MCF 10A (cell line): ENCODE results near the gene AQP5. TPM values are rescaled to one million over a fixed set of nuclear protein-coding genes. Genes with fewer than 3 reads are reported as not detected.

Experiments used
- Bru-seq: library from RNA; stranded (reverse); fragments of 400-500 nt; gene quantifications from one replicate; lab custom pipeline; 2021; lab: Mats Ljungman, UMichigan
- BruChase-seq, 2 experiments: library from RNA; stranded (reverse); fragments of 400-500 nt; gene quantifications; one replicate each; lab custom pipeline; 2021; lab: Mats Ljungman, UMichigan
- BruUV-seq: library from RNA; stranded (reverse); fragments of 400-500 nt; replicated peaks from 2 replicates; lab custom pipeline; 2021; lab: Mats Ljungman, UMichigan
- CTCF ChIA-PET: fragments of 300-600 bp; sonication (Branson Sonifier 250); formaldehyde crosslinking; extraction: SDS; loops from one replicate; lab custom pipeline; 2021; ENCODE audit warnings: antibody characterized with exemption, inconsistent platforms; lab: Yijun Ruan, JAX
- POLR2A ChIA-PET: fragments of 300-600, 350-650 bp; sonication (Branson Sonifier 250); formaldehyde crosslinking; extraction: SDS; loops from one replicate; lab custom pipeline; 2020; ENCODE audit warnings: antibody characterized with exemption, inconsistent platforms; lab: Yijun Ruan, JAX
- DNase-seq: peaks from one replicate; pipeline ENCODE4 v3.0.0-alpha.2; 2018; ENCODE audit not compliant: unreplicated experiment
- H3K27ac Mint-ChIP-seq: one replicate; pipeline ENCODE4 v1.8.0; 2022; ENCODE audit warnings: mild to moderate bottlenecking, low read depth, mixed read lengths; ENCODE audit not compliant: unreplicated experiment
- H3K27me3 Mint-ChIP-seq: one replicate; pipeline ENCODE4 v1.8.0; 2022; ENCODE audit warnings: mixed read lengths; ENCODE audit not compliant: insufficient read depth, unreplicated experiment
- H3K36me3 Mint-ChIP-seq: one replicate; pipeline ENCODE4 v1.8.0; 2022; ENCODE audit warnings: mild to moderate bottlenecking, moderate library complexity, mixed read lengths; ENCODE audit not compliant: insufficient read depth, unreplicated experiment
- H3K4me1 Mint-ChIP-seq: one replicate; pipeline ENCODE4 v1.8.0; 2022; ENCODE audit warnings: mixed read lengths; ENCODE audit not compliant: insufficient read depth, unreplicated experiment
- H3K4me3 Mint-ChIP-seq: one replicate; pipeline ENCODE4 v1.8.0; 2022; ENCODE audit warnings: mild to moderate bottlenecking, moderate library complexity, mixed read lengths; ENCODE audit not compliant: unreplicated experiment
- H3K9me3 Mint-ChIP-seq: one replicate; pipeline ENCODE4 v1.8.0; 2022; ENCODE audit warnings: mixed read lengths; ENCODE audit not compliant: unreplicated experiment
- CTCF ChIP-seq: fragments of 200-600 bp; IDR thresholded peaks from one replicate; pipeline ENCODE4 v1.8.0; 2022; ENCODE audit warnings: antibody characterized with exemption, mild to moderate bottlenecking; ENCODE audit not compliant: unreplicated experiment
- intact Hi-C: fragments of 100-400 bp; cut with micrococcal nuclease; formaldehyde crosslinking; loops from 2 replicates; pipeline ENCODE4 v1.14.1; 2022
- long read RNA-seq: library from polyadenylated mRNA; stranded (forward); transcript quantifications from one replicate; pipeline ENCODE4 v2.0.0, GENCODE V29; 2022
- total RNA-seq: library from RNA; stranded (reverse); gene quantifications from 2 replicates; pipeline ENCODE4 v1.2.3, GENCODE V29; 2022

The AQP5 gene
- total RNA-seq (not detected in 2 replicates), Bru-seq, nascent RNA (percentile 18 among the genes with signal in this experiment), BruChase-seq, experiment 1, labeled RNA remaining after a 6-hour chase (not detected), BruChase-seq, experiment 2, labeled RNA remaining after a 2-hour chase (not detected)
- long read RNA-seq, result 0 reads

GRCh38 chr12:49961111-49961922 lies at the start of gene AQP5:
Gene AQP5 (plus strand): TSS chr12:49961872. CDS start chr12:49962018, 146 bp downstream.
- no peak for TF ChIP-seq CTCF
- H3K4me3 Mint-ChIP-seq, result peak within 1 kb of the TSS; percentile 15
- H3K4me1 Mint-ChIP-seq, result peaks cover 28% of the 10 kb centered on the region
- peaks cover 8% of the 10 kb centered on the region for H3K36me3 Mint-ChIP-seq
- H3K9me3 Mint-ChIP-seq, result no peaks in the 10 kb centered on the region
- no peak for DNase-seq
- intact Hi-C loops, result loop anchor here (10.0 kb wide), 1 partner anchor 213 kb away; no protein-coding TSS in a partner anchor
- ChIA-PET CTCF (no interaction called here), POLR2A (interaction anchor here (0.6 kb wide), 1 partner anchor 223 kb away, joined by 3 read pairs; no protein-coding TSS in a partner anchor)
- peak within 1 kb of the TSS; percentile 5 for H3K27ac Mint-ChIP-seq
- no peaks in the 10 kb centered on the region for H3K27me3 Mint-ChIP-seq
- BruUV-seq, result no TSS peak

GRCh38 chr12:49912345-49913255 lies 49.1 kb upstream of the AQP5 start:
- Mint-ChIP-seq H3K27me3 (no peaks in the 10 kb centered on the region), H3K4me3 (no peak overlapping the region), H3K36me3 (peaks cover 5% of the 10 kb centered on the region), H3K27ac (no peak overlapping the region), H3K4me1 (no peaks in the 10 kb centered on the region), H3K9me3 (no peaks in the 10 kb centered on the region)
- ChIA-PET CTCF (interaction anchor here (0.6 to 1.0 kb wide), 2 partner anchors 14 to 276 kb away, joined by 3 to 4 read pairs; no protein-coding TSS in a partner anchor), POLR2A (no interaction called here)
- no TSS peak for BruUV-seq
- no peak for DNase-seq
- no peak for TF ChIP-seq CTCF
- intact Hi-C loops, result no loop called here

- DNase-seq, result no peak
- Mint-ChIP-seq H3K27me3 (no peaks in the 10 kb centered on the region), H3K36me3 (peaks cover 5% of the 10 kb centered on the region), H3K4me1 (no peaks in the 10 kb centered on the region), H3K9me3 (no peaks in the 10 kb centered on the region), H3K4me3 (no peak overlapping the region), H3K27ac (no peak overlapping the region)
- TF ChIP-seq CTCF, result no peak
- intact Hi-C loops, result no loop called here
- ChIA-PET POLR2A (no interaction called here), CTCF (interaction anchor here (0.7 kb wide), 1 partner anchor 139 kb away, joined by 3 read pairs; no protein-coding TSS in a partner anchor)
- no TSS peak for BruUV-seq
These were observed 45.3 kb upstream of the AQP5 start for GRCh38 chr12:49916129-49916919.
